Measurements from ENCODE around the gene IDNK.
"Not testable (repeated sequence)": the region's sequence is repeated elsewhere in the genome, so short reads cannot be mapped to it uniquely, and the experiment has no call there.

The IDNK gene

GRCh38 chr9:83622939-83623678 is at the start of gene IDNK:
IDNK (plus strand) TSS chr9:83623143; CDS start chr9:83623172, 29 bp downstream.
- DNase-seq: peak; percentile 47

DNA sequence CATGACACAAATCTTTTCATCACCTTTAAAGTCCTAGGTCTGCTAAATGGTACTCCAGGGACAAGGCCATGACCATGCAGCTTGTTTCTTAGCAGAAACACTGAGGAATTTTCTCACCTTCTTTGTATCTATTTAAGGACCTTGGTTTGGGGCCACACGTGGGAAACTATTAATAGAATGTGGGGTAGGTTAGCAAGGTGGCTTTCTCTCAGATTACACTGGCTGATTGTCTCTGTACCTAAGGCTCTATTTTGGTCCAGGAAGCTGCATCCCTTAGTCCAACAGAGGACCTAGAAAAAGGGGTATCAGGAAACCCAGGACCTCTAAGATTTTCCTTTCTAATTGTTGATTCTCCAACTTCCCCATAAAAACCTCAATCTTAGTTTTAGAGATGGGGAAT is 48.5 kb upstream of the IDNK start:
- no peak for DNase-seq

- no peak for DNase-seq
Observed at GRCh38 chr9:83582029-83582428, 40.9 kb upstream of the IDNK start.

GRCh38 chr9:83583151-83584014 is 39.6 kb upstream of the IDNK start:
- peak; percentile 4 for DNase-seq

- no peak for DNase-seq
Observed at GRCh38 chr9:83584995-83585394, 37.9 kb upstream of the IDNK start.

DNA sequence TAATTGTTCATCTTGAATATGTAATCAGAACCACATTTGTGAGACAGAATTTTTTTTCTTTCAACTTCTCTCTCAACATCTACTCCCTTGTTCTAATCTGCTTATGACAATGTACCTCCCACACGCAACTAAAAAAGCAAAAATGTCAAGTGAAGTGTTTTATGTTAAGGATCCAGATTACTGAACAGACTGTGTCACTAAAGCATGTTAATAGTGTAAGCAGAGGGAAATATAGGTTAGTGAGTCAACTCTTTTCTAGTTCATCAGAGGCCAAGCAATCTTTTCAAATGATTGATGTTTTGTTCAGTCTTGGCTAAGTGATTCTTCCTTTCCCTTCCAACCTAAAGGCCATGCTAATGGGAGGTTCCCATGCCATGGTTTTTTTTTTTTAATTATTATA is 34.7 kb upstream of the IDNK start:
- DNase-seq: no peak

- DNase-seq: no peak
Observed at GRCh38 chr9:83596899-83597504, 25.9 kb upstream of the IDNK start.

DNA sequence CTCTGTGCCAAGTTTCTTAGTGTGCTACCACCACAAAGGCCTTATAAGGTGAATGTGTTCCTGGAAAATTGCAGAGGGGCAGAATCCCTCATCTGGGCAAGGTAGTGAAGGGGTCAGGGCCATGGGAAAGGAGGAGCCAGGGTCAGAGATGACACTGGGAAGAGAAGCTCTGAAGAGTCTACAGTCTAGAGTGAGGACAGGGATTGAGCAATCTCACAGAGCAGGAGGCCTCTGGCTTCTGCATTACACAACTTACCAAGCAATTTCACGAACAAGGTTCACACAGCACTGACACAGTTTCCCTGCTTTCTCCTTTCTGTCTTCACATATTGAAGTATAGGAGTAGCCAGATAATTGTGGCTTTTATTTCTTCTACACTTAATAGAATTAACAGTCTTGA is 24.5 kb upstream of the IDNK start:
- no peak for DNase-seq

- no peak for DNase-seq
Observed at GRCh38 chr9:83599071-83599470, 23.9 kb upstream of the IDNK start.

GRCh38 chr9:83601463-83601862 is 21.5 kb upstream of the IDNK start:
- DNase-seq: no peak

DNA sequence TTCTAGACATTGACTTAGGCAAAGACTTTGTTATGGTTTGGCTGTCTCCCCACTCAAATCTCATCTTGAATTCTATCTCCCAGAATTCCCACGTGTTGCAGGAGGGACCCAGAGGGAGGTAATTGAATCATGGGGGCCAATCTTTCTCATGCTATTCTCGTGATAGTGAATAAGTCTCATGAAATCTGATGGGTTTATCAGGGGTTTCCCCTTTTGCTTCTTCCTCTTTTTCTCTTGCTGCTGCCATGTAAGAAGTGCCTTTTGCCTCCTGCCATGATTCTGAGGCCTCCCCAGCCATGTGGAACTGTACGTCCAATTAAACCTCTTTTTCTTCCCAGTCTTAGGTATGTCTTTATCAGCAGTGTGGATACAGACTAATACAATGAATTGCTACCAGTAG is 15.3 kb upstream of the IDNK start:
- DNase-seq: not testable (repeated sequence)

GRCh38 chr9:83613298-83613697 is 9.6 kb upstream of the IDNK start:
- DNase-seq: not testable (repeated sequence)

DNA sequence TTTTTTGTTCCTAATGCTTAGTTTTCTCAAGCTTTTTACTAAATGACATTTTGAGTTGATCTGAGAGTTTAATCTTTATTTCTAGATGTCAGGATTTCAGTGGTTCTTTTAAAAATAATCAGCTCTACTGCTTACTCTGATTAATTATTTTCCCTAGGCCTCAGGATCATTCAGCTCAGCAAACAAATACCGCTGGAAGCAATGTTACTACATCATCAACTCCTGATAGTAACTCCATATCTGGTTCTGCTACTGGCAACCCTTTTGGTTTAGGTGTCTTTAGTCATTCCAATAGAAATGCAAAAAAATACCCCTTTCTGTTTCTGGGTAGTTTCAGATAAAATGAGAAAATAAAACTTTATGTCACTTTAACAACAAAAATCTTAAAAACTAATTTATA is 5.6 kb upstream of the IDNK start:
- DNase-seq: no peak

GRCh38 chr9:83620841-83621636 is 1.9 kb upstream of the IDNK start:
- peak; percentile 19 for DNase-seq

DNA sequence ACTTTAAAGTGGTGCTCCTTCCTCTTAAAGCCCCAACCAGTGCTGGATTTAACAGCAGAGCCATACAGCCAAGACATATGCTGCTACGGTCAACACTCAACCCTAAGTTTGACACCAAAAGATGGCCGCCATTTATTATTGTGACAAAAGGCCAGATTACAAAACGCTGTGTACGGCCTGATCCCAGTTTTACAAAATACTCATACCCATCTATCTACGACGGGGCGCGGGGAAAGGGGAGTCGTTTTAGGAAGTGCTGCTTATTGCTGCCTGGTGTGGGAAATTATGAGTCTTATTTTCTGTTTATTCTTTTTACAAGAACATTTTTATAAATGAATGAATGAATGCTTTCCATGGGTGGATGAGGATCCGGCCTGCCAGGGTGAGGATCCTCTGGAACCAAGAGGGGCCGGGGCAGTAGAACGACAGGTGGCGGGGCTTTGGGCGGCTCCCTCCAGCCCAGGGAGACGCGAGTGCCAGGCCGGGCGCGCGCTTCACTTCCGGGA is 457 bp upstream of the IDNK start:
- DNase-seq: peak; percentile 37

DNA sequence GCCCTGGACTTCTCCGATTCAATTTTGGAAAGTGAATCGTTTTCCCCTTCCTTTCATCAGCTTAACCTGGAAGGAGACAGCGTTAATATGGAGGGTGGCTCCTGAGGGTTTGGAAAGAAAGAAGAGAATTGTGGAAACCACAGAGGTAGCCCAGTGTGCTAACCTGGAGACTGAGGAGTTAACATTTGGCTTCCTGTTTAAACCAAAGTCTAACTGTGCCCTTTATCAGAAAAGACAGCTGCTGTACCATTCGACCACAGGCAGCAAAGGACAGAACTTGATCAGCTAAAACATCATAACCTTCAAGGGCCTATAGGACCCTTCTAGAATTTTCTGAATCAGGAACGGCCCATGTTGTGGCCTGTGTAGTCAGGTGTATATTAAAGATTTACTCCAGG is 735 bp downstream of the IDNK start:
- DNase-seq: no peak

- DNase-seq: no peak
Observed at GRCh38 chr9:83625178-83625577, 2.2 kb downstream of the IDNK start.

DNA sequence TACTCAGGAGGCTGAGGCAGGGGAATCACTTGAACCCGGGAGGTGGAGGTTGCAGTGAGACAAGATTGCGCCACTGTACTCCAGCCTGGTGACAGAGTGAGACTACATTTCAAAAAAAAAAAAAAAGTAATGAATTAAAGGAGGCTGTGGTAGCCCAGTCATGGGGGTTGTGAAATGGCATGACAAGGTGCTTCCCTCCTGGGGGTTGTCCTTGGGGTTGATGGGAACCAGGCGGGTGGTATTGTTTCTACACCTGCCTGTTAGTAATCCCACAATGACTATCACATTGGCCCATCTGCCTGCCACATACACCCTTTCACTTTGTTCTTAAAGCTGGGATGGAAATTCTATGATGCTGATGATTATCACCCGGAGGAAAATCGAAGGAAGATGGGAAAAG is 5.6 kb downstream of the IDNK start:
- DNase-seq: no peak

- no peak for DNase-seq
Observed at GRCh38 chr9:83629433-83630104, 6.6 kb downstream of the IDNK start.

DNA sequence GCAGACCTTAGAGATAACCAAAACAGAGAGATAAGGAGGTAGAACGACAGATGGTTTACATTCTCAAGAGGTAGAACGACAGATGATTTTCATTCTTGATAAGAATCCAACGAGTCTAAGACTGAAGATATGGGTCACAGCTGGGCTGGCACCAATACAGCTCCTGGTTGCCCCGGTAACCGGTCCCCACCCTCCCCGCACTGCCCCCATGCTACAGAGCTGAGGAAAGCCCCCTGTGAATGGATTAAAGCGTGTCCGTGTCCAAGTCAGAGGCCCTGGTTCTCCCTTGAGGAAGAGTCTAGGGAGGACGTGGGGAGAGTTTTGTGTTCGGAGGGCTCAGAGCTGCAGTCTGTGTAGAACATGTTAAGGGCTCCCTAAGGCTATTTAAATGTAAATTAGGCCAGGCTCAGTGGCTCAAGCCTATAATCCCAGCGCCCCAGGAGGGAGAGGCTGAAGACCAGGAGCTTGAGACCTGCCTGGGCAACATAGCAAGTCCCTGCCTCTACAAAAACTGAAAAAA is 8.1 kb downstream of the IDNK start:
- DNase-seq: no peak

GRCh38 chr9:83633255-83633654 is 10.3 kb downstream of the IDNK start:
- no peak for DNase-seq

DNA sequence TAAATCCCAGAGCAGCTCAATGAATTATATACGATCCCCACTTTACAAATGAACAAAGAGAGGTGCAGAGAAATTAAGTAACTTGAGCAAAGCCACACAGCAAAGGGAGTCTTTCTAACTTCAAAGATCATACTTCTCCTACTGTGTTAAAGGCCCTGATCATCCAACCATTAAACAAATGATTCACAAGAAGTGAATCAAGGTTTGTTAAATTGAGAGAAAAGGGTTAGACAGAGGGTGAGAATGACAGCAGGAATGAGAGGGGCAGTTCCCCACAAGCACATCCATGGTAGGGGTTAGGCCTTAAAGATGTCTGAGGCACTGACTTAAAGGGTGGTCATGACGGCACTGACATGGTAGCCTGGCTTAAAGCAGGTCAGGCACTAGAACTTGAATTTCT is 10.7 kb downstream of the IDNK start:
- no peak for DNase-seq
